Fibroblast of lung (primary cell): ENCODE measurements around the gene MAK. TPM values are rescaled to one million over a fixed set of nuclear protein-coding genes. Genes with fewer than 3 reads are reported as not detected.
"Not testable (repeated sequence)": the region's sequence is repeated elsewhere in the genome, so short reads cannot be mapped to it uniquely, and the experiment has no call there.

Experiments
- DNase-seq, 2 donors: peaks; one replicate each; pipeline versions ENCODE4 v3.0.0 to v3.0.0-alpha.2; 2010; ENCODE audit warnings: low read depth in 2 of 2
- H2AFZ ChIP-seq: 2 replicates; pipeline ENCODE4 v1.5.1; 2012; ENCODE audit warnings: low read length, control low read depth, inconsistent platforms
- H3K27ac ChIP-seq: 2 replicates; pipeline ENCODE4 v1.5.1; 2011; ENCODE audit warnings: low read length, control low read depth; ENCODE audit not compliant: insufficient read depth
- H3K27me3 ChIP-seq: 2 replicates; pipeline ENCODE4 v1.5.1; 2011; ENCODE audit warnings: mild to moderate bottlenecking, low read length; ENCODE audit not compliant: control insufficient read depth, insufficient read depth
- H3K36me3 ChIP-seq: 2 replicates; pipeline ENCODE4 v1.5.1; 2011; ENCODE audit warnings: low read length; ENCODE audit not compliant: control insufficient read depth, insufficient read depth
- H3K4me1 ChIP-seq: 2 replicates; pipeline ENCODE4 v1.5.1; 2011; ENCODE audit warnings: low read length; ENCODE audit not compliant: control insufficient read depth, insufficient read depth; ENCODE audit errors: extremely low read depth
- H3K4me2 ChIP-seq: 2 replicates; pipeline ENCODE4 v1.5.1; 2011; ENCODE audit warnings: low read length, control low read depth; ENCODE audit not compliant: insufficient read depth; ENCODE audit errors: extremely low read depth
- H3K4me3 ChIP-seq, 4 experiments: fragments of 200-600 bp in 1 of 4; sonication (generic) in 1 of 4; replicated peaks in 1 of 4; 2 replicates each; pipeline ENCODE4 v1.5.1; 2011 to 2016; ENCODE audit warnings: low read length in 4 of 4, low read depth in 3 of 4, mild to moderate bottlenecking in 3 of 4, control low read depth in 2 of 4, inconsistent platforms in 1 of 4, mixed read lengths in 1 of 4; ENCODE audit not compliant: insufficient read depth in 1 of 4; ENCODE audit errors: control extremely low read depth in 1 of 4
- H3K79me2 ChIP-seq: 2 replicates; pipeline ENCODE4 v1.5.1; 2012; ENCODE audit warnings: mild to moderate bottlenecking, low read length, inconsistent platforms; ENCODE audit not compliant: control insufficient read depth, insufficient read depth
- H3K9ac ChIP-seq: 2 replicates; pipeline ENCODE4 v1.5.1; 2011; ENCODE audit warnings: mild to moderate bottlenecking, low read length, control low read depth; ENCODE audit not compliant: insufficient read depth
- H3K9me3 ChIP-seq: 2 replicates; pipeline ENCODE4 v1.5.1; 2012; ENCODE audit warnings: low read depth, low read length; ENCODE audit not compliant: control insufficient read depth, insufficient read depth
- H4K20me1 ChIP-seq: 2 replicates; pipeline ENCODE4 v1.5.1; 2011; ENCODE audit warnings: low read length; ENCODE audit not compliant: control insufficient read depth, insufficient read depth; ENCODE audit errors: extremely low read depth
- CTCF ChIP-seq, 2 donors: IDR thresholded peaks in 1 of 2; conservative IDR thresholded peaks in 1 of 2; 1 replicate in 1 of 2; 2 replicates in 1 of 2; pipeline ENCODE4 v1.5.1; 2011 to 2012; ENCODE audit warnings: low read length in 2 of 2, control low read depth in 1 of 2, inconsistent platforms in 1 of 2, low read depth in 1 of 2, mild to moderate bottlenecking in 1 of 2
- EZH2 ChIP-seq: IDR thresholded peaks from 2 replicates; pipeline ENCODE4 v1.5.1; 2012; ENCODE audit warnings: low read length, control low read depth, mild to moderate bottlenecking; ENCODE audit errors: missing control alignments
- polyA plus RNA-seq, 2 donors: library from polyadenylated mRNA; depleted of rRNA in 1 of 2; stranded (reverse) in 1 of 2; unstranded in 1 of 2; fragments of >200 nt; gene quantifications; 2 replicates each; pipeline ENCODE4 v1.2.1, GENCODE V29; 2011 to 2012; ENCODE audit warnings: missing spikeins in 1 of 2
- total RNA-seq: library from RNA; depleted of rRNA; stranded (reverse); fragments of >200 nt; gene quantifications from 2 replicates; pipeline ENCODE4 v1.2.1, GENCODE V29; 2014

MAK gene
- total and polyA plus RNA-seq, 2 donors (not counting 1 experiment from before 2014, with no cell fraction given): 0.01 TPM; not detected in 1

- Histone ChIP-seq H3K4me2 (no peak overlapping the region), H3K9ac (no peak overlapping the region), H3K4me3 (no peak overlapping the region), H3K36me3 (peaks cover 2% of the 10 kb centered on the region), H4K20me1 (no peaks in the 10 kb centered on the region), H3K9me3 (no peaks in the 10 kb centered on the region), H3K4me1 (peaks cover 3% of the 10 kb centered on the region), H3K79me2 (peaks cover 4% of the 10 kb centered on the region), H2AFZ (no peak overlapping the region), H3K27me3 (no peaks in the 10 kb centered on the region), H3K27ac (peak overlapping the region; percentile 1)
- DNase-seq: peak; percentile 77 to 93
- TF ChIP-seq EZH2 (no peak), CTCF (conservative IDR thresholded peaks at IDR 0.05 in 1 of 2, IDR thresholded peaks at IDR 0.05 in 1 of 2; ENCODE audit: low read depth in 1 of 2, low read length in 2 of 2) (peak; percentile 50 to 61)
Measured at GRCh38 chr6:10759312-10759839, 79.0 kb downstream of the MAK start.

- Histone ChIP-seq H3K9ac (no peak overlapping the region), H3K9me3 (no peaks in the 10 kb centered on the region), H3K4me1 (peaks cover 3% of the 10 kb centered on the region), H3K79me2 (peaks cover 5% of the 10 kb centered on the region), H2AFZ (no peak overlapping the region), H3K27ac (no peak overlapping the region), H3K27me3 (no peaks in the 10 kb centered on the region), H3K4me3 (no peak overlapping the region), H3K36me3 (peaks cover 2% of the 10 kb centered on the region), H3K4me2 (no peak overlapping the region), H4K20me1 (no peaks in the 10 kb centered on the region)
- TF ChIP-seq CTCF (conservative IDR thresholded peaks at IDR 0.05 in 1 of 2, IDR thresholded peaks at IDR 0.05 in 1 of 2; ENCODE audit: low read depth in 1 of 2, low read length in 2 of 2) (no peak), EZH2 (no peak)
- DNase-seq: no peak
Measured at GRCh38 chr6:10756085-10756484, 82.3 kb downstream of the MAK start.

- not testable (repeated sequence) for H3K4me2 ChIP-seq, H2AFZ ChIP-seq, H3K36me3 ChIP-seq, H3K9ac ChIP-seq, DNase-seq, H3K4me1 ChIP-seq, H3K27me3 ChIP-seq, H4K20me1 ChIP-seq, H3K4me3 ChIP-seq, H3K27ac ChIP-seq, H3K9me3 ChIP-seq
- peaks cover 28% of the 10 kb centered on the region for H3K79me2 ChIP-seq
Measured at GRCh38 chr6:10751757-10752156, 86.6 kb downstream of the MAK start.

GRCh38 chr6:10750568-10750967 is 87.8 kb downstream of the MAK start:
- H3K9ac ChIP-seq, DNase-seq, H3K27ac ChIP-seq, H3K9me3 ChIP-seq, H3K27me3 ChIP-seq, H3K36me3 ChIP-seq, H3K4me3 ChIP-seq, H2AFZ ChIP-seq, H4K20me1 ChIP-seq, H3K4me2 ChIP-seq, H3K4me1 ChIP-seq: not testable (repeated sequence)
- H3K79me2 ChIP-seq: peaks cover 28% of the 10 kb centered on the region
